GM18909 (cell line): Measurements from ENCODE around the gene RAF1.

ENCODE experiments used
- ATAC-seq: cut with Tn5 transposase; IDR thresholded peaks from one replicate; pipeline ENCODE4 v1.9.1; 2021; ENCODE audit warnings: mild to moderate bottlenecking; ENCODE audit not compliant: unreplicated experiment, poor library complexity

RAF1 gene

DNA sequence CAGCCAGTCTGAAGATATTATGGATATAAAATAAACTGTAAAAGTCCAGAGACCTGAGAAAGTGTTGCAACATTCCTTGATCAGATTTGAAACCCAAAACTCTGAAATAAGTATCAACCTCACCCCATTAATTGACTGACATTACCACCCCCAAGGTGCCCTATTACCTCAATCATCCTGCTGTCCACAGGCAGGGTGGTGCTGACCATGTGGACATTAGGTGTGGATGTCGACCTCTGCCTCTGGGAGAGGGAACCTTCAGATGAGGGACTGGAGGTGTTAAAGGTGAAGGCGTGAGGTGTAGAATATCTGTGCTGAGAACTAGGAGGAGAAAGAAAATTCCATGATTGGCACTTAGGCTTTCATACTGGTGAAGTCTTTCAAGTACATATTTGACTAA, 59.9 kb downstream of the RAF1 start:
- ATAC-seq: no peak

DNA sequence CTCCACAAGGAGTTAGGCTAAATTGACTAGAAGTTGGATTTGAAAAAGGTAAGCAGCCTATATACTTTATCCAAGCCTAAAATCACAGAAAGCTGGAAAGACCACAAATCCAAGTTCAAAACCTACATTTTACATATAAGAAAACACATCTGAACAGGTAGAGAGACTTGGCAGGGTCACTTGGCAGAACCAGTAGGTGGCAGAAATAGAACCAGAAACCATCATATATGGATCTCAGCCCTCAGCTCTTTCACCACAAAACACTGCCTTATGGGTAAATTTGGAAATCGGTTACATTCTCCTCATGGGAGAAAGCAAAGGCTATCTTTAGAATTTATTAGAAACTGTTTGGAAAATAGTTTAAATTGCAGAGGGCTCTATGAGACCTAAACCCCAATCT, 62.8 kb downstream of the RAF1 start:
- no peak for ATAC-seq

DNA sequence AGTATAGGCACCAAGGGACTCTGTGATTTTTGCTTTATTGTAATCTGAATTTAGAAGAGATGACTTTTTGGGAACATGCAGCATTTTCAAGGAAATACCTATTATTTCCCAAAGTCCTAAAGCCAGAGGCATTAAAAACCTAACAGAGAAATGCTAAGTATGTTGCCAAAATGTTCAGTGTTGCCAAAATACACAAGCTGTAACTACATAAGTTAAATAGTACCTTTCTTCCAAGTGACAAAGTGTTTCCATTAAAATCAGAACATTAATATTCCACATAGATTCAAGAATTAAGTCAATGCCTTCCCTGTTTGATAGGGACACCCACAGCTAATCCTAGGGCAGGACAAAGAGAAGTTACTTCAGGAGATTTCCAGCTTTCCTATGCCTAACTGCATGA, 65.0 kb downstream of the RAF1 start:
- no peak for ATAC-seq

DNA sequence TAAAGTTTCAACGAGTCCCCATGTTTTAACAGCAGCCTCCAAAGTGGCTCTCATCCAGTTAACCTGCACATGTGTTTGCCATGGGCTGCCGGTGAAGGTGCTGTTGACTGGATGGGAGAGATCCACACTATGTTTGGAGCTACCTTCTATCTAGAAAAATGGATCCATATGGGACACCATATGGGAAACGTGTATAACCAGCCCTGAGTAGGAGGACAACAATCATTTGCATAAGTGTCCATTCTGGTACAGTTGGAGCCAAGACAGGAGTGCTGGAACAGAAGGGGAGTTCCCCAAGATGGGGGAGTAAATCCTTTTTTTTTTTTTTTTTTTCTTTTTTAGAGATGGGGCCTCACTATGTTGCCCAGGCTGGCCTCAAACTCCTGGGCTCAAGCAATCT, 70.4 kb downstream of the RAF1 start:
- ATAC-seq: no peak

DNA sequence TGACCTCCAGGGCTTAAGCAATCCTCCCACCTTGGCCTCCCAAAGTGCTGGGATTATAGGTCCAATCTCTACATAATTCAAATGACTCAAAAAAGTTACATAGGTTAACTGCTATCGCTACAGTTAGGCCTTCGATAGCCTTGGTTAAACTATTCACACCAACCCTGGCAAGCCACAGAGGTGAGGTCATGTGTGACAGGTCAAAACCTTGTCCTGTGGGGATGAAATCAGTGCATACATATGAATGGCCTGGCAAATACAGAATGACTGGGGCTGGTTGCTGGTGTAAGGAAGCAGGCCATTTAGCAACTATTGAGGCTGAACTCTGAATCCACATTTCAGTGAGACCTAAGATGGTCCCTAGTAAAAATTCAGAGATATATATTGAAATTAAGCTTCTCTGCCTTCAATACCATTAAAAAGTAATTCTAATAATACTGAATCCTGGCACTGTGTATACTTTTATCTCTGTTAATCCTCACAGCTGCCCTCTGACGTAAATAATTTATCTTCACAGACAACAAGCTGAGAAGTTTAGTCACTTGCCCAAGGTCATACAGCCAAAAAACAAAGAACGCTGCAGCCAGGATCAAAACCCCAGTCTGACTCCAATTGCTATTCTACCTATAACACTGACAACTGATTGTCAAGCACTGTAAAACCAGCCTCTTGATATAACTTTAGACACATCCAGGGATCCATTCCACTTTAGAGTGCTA, 71.8 kb downstream of the RAF1 start:
- ATAC-seq: no peak

DNA sequence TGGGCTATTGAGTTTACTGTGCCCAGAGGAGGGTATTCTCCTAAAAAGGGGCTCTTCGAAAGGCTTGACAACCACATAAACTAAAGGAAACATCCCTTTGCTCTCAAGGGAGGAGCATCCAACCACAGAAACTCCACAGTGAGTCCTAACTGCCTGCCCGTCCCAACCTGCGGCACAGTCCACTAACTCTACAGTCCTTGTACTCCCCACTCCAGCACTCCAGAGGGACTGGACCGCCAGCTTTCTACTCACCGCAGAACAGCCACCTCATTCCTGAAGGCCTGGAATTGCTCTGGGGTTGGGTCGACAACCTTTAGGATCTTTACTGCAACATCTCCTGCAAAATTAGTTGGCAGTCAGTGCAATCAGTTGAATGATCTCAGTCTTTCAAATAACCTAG, 72.5 kb downstream of the RAF1 start:
- no peak for ATAC-seq

DNA sequence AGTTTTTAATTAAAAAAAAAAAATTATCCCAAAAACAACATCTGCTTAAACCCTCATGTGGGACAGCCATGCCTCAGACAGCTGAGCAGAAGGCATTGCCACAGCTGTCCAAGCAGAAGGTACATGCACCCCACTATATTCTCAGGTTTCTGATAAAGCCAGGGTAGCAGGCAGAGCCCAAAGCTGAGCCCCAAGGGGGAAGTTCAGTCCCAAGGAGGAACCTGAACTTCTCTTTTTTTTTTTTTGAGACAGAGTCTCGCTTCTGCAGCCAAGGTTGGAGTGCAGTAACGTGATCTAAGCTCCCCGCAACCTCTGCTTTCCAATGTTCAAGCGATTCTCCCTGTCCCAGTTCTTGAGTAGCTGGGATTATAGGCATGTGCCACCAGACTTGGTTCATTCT, 73.8 kb downstream of the RAF1 start:
- no peak for ATAC-seq

DNA sequence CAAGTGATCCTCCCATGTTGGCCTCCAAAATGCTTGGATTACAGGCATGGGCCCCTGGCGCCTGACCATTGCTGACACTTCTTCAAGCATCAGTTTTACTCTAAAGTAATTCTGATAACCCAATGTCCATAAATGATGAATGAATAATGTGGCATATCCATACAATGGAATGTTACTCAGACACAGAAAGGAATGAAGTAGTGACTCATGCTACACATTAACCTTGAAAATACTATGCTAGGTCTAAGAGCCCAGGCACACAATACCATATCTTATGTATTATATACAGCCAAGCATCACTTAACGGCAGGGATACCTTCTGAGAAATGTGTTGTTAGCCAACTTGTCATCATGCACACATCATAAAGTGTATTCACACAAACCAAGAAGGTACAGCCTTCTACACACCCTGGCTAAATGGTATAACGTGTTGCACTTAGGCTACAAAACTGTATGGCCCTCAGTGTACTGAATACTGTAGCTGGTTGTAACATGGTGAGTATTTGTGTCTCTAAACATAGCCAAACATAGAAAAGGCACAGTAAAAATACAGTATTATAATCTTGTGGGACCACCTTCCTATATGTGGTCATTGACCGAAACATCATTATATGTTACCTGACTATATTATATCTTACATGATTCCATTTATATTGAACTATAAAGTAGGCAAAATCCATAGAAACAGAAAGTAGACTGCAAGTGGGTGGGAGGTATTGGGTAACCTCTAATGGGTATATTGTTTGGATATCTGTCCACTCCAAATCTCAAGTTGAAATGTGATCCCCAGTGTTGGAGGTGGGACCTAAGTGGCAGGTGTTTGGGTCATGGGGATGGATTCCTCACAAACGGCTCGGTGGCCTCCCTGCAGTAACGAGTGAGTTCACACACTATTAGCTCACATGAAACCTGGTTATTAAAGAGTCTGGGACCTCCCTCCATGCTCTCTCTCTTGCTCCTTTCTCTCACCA, 75.6 kb downstream of the RAF1 start:
- no peak for ATAC-seq

DNA sequence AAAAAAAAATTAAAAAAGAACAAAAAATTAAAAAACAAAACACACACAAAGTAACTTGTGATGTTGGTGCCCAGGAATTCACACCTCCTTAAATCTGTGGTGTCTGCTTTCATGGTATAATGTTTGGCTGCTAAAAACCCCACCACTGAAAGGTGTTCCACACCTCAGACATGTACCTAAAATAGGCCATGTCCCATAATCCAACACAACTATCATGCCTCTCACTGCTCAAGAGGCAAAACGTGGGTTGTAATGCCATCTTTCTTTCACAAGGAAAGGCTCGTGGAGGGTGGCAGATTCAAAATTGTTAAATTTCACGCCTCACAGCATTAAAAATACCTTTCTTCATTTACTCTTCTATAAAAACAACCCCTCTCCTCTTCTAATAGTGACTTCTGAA, 77.5 kb downstream of the RAF1 start:
- ATAC-seq: no peak

DNA sequence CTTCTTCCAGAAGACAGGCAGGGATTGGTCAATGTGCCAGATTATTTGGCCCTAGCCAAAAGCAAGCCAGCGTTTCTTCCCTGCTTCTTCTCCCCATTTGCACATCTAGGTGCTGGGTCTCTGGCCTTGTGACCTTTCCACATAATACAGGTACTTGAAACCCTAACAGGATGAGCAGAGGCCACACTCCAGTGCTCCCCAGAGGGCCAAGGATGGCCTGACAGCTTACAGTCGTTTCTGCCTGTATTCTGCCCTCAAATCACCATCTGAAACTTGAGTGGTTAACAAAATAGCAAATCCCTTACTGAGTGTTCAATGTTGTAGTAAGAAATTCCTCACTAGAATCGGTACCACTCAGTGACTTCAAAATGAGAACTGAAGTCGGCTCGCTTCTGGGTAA, 77.9 kb downstream of the RAF1 start:
- ATAC-seq: no peak

DNA sequence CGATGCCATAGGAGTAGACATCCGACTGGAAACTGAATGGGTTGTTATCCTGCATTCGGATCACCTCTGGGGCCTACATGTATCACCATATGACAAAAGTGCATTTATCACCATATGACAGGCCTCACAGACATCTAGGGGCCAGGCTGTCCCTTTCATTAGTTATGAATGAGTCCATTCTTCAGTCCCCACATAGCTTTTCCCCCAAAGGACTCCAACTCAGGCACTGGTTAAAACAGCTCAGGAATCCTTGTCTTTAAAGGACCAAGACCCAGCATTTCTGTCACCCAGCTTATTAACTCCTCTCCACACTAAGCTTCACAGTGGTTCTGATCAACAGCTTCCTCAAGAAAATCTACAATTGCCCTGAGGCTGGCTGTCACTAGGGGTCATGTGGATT, 78.7 kb downstream of the RAF1 start:
- no peak for ATAC-seq

DNA sequence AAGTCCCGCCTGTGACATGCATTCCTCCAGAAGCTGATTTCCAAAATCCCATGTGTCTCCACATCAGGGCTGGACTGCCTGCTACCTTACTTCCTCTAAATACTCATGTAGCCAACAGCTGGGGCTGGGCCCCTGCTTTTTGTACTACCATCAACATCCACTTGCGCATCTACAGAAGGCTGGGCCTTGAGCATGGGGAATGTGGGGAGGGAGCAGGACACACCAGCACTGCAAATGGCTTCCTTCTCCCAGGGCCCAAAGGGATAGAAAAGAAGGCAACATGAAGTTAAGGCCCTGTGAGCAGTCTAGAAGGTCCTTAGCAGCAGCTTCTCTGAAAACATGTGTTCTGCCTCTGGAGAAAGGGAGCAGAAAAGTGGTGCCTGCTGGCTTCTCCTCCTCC, 79.8 kb downstream of the RAF1 start:
- ATAC-seq: no peak

DNA sequence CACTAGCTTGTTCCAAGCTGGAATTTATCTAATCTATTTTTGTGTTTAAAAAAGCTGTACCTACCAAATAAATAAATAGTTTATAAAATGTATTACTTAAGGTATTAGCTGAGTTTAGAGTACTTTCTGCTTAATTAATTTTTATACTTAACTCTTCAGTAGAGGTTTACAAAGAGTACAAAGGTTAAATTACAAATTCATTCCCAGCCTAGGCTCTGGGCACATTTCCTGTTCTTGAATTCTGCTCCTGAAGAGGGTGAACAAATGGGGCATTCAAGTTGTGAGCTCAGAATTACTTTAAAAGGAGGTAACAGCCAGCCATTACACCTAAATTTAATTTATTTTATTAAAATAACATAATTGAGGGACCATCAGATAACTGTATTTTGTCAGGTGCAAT, 80.6 kb downstream of the RAF1 start:
- ATAC-seq: no peak

DNA sequence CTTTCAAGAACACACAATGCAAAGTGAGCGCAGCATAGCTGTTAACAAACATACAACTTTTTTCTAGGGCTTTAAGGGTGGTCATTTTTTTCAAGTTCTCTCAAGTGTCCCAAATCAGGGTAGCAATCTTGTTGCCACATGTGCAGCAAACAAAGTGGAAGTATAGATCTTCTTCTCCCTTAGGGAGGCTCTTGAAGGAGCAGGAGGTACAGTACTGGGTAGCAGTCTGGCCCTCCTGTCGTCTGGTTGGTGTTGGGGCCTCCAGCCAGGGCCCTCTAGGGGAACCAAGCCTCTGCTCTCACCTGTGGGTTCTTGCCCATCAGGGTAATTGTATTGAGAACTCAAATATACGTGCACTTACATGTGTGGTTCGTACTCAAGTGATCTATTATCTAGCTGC, 81.2 kb downstream of the RAF1 start:
- ATAC-seq: no peak

DNA sequence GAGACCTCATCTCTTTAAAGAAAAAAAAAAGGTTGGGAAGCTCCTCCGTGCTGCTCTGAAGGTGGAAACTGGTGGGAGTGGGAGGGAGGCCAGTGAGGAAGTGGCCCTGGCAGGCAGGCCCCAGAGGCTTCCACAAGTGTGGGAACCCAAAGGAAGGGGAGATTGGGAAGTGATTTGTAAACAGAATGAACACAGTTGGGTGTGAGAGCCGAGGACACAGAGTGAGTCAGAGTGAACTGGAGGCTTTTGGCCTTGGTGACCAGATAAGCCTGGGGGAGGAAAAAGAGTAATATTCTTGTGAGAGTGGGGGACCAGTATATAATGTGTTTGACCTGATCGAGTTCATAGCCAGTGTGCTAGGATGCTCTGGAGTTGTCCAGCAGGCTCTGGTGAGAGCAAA, 84.0 kb downstream of the RAF1 start:
- no peak for ATAC-seq

DNA sequence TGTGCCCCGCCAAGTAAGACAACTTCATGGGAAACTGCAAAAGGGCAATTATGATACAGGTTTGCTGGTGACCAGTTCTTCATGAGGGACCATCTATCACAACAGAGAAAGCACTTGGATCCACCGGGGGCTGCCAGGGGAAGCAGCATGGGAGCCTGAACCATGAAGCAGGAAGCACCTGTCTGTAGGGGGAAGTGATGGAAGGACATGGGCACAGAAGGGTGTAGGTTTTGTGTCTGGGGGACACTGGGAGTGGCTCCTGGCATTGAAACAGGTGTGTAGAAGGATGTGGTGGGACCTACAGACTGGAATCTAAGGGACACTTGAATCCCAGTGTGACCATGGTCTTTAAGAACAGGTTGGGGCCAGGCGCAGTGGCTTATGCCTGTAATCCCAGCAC, 84.5 kb downstream of the RAF1 start:
- ATAC-seq: no peak

DNA sequence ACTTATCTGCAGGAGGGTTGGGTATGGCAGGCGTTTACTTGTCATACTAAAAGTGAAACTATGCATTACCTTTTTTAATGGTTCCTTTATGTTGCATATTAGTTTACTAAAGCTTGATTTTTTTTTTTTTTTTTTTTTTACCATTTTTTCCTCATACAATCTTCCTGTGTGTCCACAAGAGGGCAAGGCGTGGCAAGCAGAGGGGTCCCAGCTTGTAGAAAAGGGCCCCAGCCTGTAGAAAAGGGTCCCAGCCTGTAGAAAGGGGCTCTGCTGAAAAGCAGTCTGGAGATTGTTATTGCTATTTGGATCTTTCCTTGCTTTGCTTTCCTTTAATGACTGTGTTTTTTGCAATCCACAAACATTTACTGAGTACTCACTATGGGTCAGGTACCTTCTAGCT, 85.2 kb downstream of the RAF1 start:
- ATAC-seq: no peak

DNA sequence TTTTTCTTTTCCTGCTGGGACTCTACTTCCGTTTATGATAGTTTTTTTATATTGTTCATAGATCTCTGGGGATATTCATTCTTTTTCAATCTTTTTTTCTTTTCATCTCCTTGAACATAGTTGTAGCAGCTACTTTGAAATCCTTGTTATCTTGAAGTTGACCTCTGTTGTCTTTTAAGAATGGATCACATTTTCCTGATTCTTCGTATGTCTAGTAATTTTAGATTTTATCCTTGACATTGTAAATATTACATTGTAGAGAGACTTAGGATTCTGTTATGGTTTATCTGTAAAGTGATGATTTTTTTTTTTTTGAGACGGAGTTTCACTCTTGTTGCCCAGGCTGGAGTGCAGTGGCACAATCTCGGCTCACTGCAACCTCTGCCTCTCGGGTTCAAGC, 86.5 kb downstream of the RAF1 start:
- no peak for ATAC-seq

DNA sequence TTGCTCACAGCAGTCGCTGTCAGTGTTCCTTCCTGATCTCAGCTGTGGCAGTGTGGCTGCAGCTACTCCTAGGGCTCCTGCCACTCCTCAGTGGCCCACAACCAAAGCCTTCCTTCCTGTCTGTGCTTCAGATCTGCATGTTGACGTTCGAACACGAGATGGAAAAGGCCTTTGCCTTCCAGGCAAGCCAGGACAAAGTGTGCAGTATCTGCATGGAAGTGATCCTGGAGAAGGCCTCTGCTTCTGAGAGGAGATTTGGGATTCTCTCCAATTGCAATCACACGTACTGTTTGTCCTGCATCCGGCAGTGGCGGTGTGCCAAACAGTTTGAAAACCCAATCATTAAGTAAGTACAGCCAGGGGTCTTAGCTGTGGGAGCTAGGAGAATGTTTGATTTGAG, 89.3 kb downstream of the RAF1 start:
- no peak for ATAC-seq

DNA sequence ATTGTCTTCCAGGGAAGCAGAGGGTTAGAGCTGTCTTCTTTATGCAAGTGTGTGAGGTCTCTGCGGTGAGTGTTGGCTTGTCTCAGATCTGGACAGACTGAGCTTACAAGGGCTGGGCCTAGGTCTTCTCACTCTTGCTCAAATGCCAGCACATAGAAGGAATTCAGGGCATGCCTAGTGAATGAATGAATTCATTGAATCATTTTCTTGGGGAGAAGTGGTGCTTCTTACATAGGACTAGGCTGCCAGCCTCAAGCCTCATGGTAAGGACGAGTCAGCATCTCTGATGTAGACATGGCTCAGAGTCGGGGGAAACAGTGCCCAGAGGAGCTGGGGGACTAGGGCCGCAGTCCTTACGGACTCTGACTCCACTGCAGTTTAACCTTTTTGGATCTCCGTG, 89.8 kb downstream of the RAF1 start:
- no peak for ATAC-seq

DNA sequence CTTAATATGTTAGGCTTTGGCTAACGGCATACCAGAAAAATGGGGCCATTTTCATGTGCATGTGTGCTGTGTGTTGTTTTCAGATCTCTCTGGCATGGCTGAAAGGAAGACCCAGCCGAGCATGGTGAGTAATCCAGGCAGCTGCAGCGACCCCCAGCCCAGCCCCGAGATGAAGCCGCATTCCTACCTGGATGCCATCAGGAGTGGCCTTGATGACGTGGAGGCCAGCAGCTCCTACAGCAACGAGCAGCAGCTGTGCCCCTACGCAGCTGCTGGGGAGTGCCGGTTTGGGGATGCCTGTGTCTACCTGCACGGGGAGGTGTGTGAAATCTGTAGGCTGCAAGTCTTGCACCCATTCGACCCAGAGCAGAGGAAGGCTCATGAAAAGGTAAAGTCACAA, 91.9 kb downstream of the RAF1 start:
- no peak for ATAC-seq

DNA sequence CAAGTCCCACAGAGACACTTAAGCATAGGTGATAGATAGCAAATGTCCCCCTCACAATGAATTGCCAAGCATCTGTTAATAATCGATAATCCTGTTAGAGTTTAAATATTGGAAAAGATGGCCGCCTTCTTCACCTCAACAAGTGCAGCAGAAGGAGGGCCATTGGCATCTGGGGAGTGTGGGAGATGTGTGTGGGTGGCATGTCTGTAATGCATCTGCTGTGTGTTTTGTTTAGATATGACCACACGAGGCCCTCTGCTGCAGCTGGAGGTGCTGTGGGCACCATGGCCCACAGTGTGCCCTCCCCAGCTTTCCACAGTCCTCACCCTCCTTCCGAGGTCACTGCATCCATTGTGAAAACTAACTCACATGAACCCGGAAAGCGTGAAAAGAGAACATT, 94.1 kb downstream of the RAF1 start:
- ATAC-seq: no peak
